Measurements from ENCODE around the gene PTPRE.

The PTPRE gene

GRCh38 chr10:128058106-128058749 lies 151.3 kb downstream of the PTPRE start:
- H3K4me3 ChIP-seq (ENCODE audit: low read depth, low read length): no peak overlapping the region
- in situ Hi-C loops (cut with HindIII; ENCODE audit: low sequenced_read_pairs): no loop called here
- no peak for TF ChIP-seq CTCF (IDR thresholded peaks at IDR 0.05; ENCODE audit: low read depth, low read length, missing control alignments)
- no peak for DNase-seq (ENCODE audit: low read depth)

- H3K4me3 ChIP-seq (ENCODE audit: low read depth, low read length): no peak overlapping the region
- no peak for TF ChIP-seq CTCF (IDR thresholded peaks at IDR 0.05; ENCODE audit: low read depth, low read length, missing control alignments)
- in situ Hi-C loops (cut with HindIII; ENCODE audit: low sequenced_read_pairs): no loop called here
- DNase-seq (ENCODE audit: low read depth): no peak
Measured at GRCh38 chr10:128058750-128059134, 151.8 kb downstream of the PTPRE start.

GRCh38 chr10:128059266-128059981 lies 152.5 kb downstream of the PTPRE start:
- no peak for TF ChIP-seq CTCF (IDR thresholded peaks at IDR 0.05; ENCODE audit: low read depth, low read length, missing control alignments)
- H3K4me3 ChIP-seq (ENCODE audit: low read depth, low read length): no peak overlapping the region
- no peak for DNase-seq (ENCODE audit: low read depth)
- in situ Hi-C loops (cut with HindIII; ENCODE audit: low sequenced_read_pairs): no loop called here

- TF ChIP-seq CTCF (IDR thresholded peaks at IDR 0.05; ENCODE audit: low read depth, low read length, missing control alignments): no peak
Measured at GRCh38 chr10:128059982-128060293, 153.0 kb downstream of the PTPRE start.

GRCh38 chr10:128060341-128061250 lies 153.7 kb downstream of the PTPRE start:
- H3K4me3 ChIP-seq (ENCODE audit: low read depth, low read length): no peak overlapping the region
- DNase-seq (ENCODE audit: low read depth): no peak
- no peak for TF ChIP-seq CTCF (IDR thresholded peaks at IDR 0.05; ENCODE audit: low read depth, low read length, missing control alignments)
- in situ Hi-C loops (cut with HindIII; ENCODE audit: low sequenced_read_pairs): no loop called here

More at GRCh38 chr10:128059982-128060293, 153.0 kb downstream of the PTPRE start:
- no peak overlapping the region for H3K4me3 ChIP-seq (ENCODE audit: low read depth, low read length)
- DNase-seq (ENCODE audit: low read depth): no peak
- in situ Hi-C loops (cut with HindIII; ENCODE audit: low sequenced_read_pairs): no loop called here
